GM23338 (cell line): ENCODE results near the gene SEC22A. TPM values are rescaled to one million over a fixed set of nuclear protein-coding genes. Genes with fewer than 3 reads are reported as not detected.

Experiments
- ATAC-seq: fragments of 200-7000 bp; cut with Tn5 transposase; 3 replicates; pipeline ENCODE4 v1.9.1; 2020
- DNase-seq: peaks from one replicate; pipeline ENCODE4 v3.0.0-alpha.2; 2015; ENCODE audit warnings: low spot score
- H2AFZ ChIP-seq: fragments of 200-600 bp; sonication (generic); 2 replicates; pipeline ENCODE4 v1.8.0; 2016; ENCODE audit warnings: antibody characterized with exemption, mild to moderate bottlenecking, moderate library complexity
- H3F3A ChIP-seq: fragments of 200-600 bp; sonication (generic); replicated peaks from 2 replicates; pipeline ENCODE4 v1.8.0; 2017; ENCODE audit warnings: antibody characterized with exemption, mixed run types, low read depth
- H3K27ac ChIP-seq: fragments of 200-600 bp; sonication (generic); 2 replicates; pipeline ENCODE4 v1.6.1; 2016; ENCODE audit warnings: low read depth
- H3K27me3 ChIP-seq: fragments of 200-600 bp; sonication (generic); 2 replicates; pipeline ENCODE4 v1.8.0; 2016; ENCODE audit warnings: mild to moderate bottlenecking, mixed run types, moderate library complexity; ENCODE audit not compliant: insufficient read depth
- H3K36me3 ChIP-seq: fragments of 200-600 bp; sonication (generic); 2 replicates; pipeline ENCODE4 v1.8.0; 2016; ENCODE audit warnings: mild to moderate bottlenecking; ENCODE audit not compliant: insufficient read depth
- H3K4me1 ChIP-seq: fragments of 200-600 bp; sonication (generic); 2 replicates; pipeline ENCODE4 v1.8.0; 2016; ENCODE audit warnings: mild to moderate bottlenecking, moderate library complexity; ENCODE audit not compliant: insufficient read depth
- H3K4me2 ChIP-seq: fragments of 200-600 bp; sonication (generic); 2 replicates; pipeline ENCODE4 v1.7.1; 2017; ENCODE audit warnings: mixed run types
- H3K4me3 ChIP-seq: fragments of 200-600 bp; sonication (generic); 2 replicates; pipeline ENCODE4 v1.6.1; 2016; ENCODE audit warnings: mixed run types
- H3K79me2 ChIP-seq: fragments of 200-600 bp; sonication (generic); replicated peaks from 2 replicates; pipeline ENCODE4 v1.8.0; 2017; ENCODE audit warnings: mild to moderate bottlenecking; ENCODE audit not compliant: insufficient read depth
- H3K9me2 ChIP-seq: fragments of 200-600 bp; sonication (generic); 2 replicates; pipeline ENCODE4 v1.8.0; 2017; ENCODE audit not compliant: insufficient read depth
- H4K20me1 ChIP-seq: fragments of 200-600 bp; sonication (generic); replicated peaks from 2 replicates; pipeline ENCODE4 v1.8.0; 2017; ENCODE audit warnings: mild to moderate bottlenecking; ENCODE audit not compliant: insufficient read depth
- H3K27ac Mint-ChIP-seq: 2 replicates; pipeline ENCODE4 v1.8.0; 2020; ENCODE audit warnings: inconsistent platforms, mild to moderate bottlenecking, moderate library complexity, mixed read lengths
- H3K27me3 Mint-ChIP-seq: 3 replicates; pipeline ENCODE4 v1.8.0; 2022; ENCODE audit warnings: low read depth, mild to moderate bottlenecking, moderate library complexity, mixed read lengths, inconsistent platforms; ENCODE audit not compliant: insufficient read depth, poor library complexity
- H3K36me3 Mint-ChIP-seq: 3 replicates; pipeline ENCODE4 v1.8.0; 2021; ENCODE audit warnings: low read depth, mild to moderate bottlenecking, inconsistent platforms, moderate library complexity, mixed read lengths
- H3K4me1 Mint-ChIP-seq: 3 replicates; pipeline ENCODE4 v1.8.0; 2020; ENCODE audit warnings: mild to moderate bottlenecking, inconsistent platforms, mixed read lengths
- H3K4me3 Mint-ChIP-seq: 3 replicates; pipeline ENCODE4 v1.8.0; 2021; ENCODE audit warnings: moderate library complexity, mild to moderate bottlenecking, inconsistent platforms, mixed read lengths
- H3K9me3 Mint-ChIP-seq: 3 replicates; pipeline ENCODE4 v1.8.0; 2020; ENCODE audit warnings: moderate library complexity, mild to moderate bottlenecking, inconsistent platforms, mixed read lengths
- CREB1 ChIP-seq: fragments of 250-450 bp; sonication (Bioruptor Pico); IDR thresholded peaks from 2 replicates; pipeline ENCODE4 v1.5.0; 2020; ENCODE audit warnings: low read depth, mild to moderate bottlenecking, moderate library complexity
- EZH2 ChIP-seq: fragments of 200-600 bp; sonication (generic); IDR thresholded peaks from one replicate; pipeline ENCODE4 v1.8.0; 2017; ENCODE audit warnings: antibody characterized with exemption, mild to moderate bottlenecking, low read depth; ENCODE audit not compliant: unreplicated experiment
- EZH2phosphoT487 ChIP-seq: fragments of 200-600 bp; sonication (generic); IDR thresholded peaks from one replicate; pipeline ENCODE4 v1.8.1; 2018; ENCODE audit warnings: antibody characterized with exemption; ENCODE audit not compliant: unreplicated experiment
- JUNB ChIP-seq: IDR thresholded peaks from one replicate; pipeline ENCODE4 v1.6.1; 2016; ENCODE audit warnings: antibody characterized with exemption; ENCODE audit not compliant: unreplicated experiment
- NANOG ChIP-seq: IDR thresholded peaks from 2 replicates; pipeline ENCODE4 v1.6.1; 2016; ENCODE audit warnings: antibody characterized with exemption, borderline replicate concordance
- STAT1 ChIP-seq: IDR thresholded peaks from one replicate; pipeline ENCODE4 v1.6.1; 2016; ENCODE audit warnings: antibody characterized with exemption; ENCODE audit not compliant: unreplicated experiment
- ZNF114 ChIP-seq: fragments of 250-450 bp; sonication (Bioruptor Pico); IDR thresholded peaks from 2 replicates; pipeline ENCODE4 v1.5.0; 2020; ENCODE audit warnings: mild to moderate bottlenecking, moderate library complexity
- ZNF331 ChIP-seq: fragments of 250-450 bp; sonication (Bioruptor Pico); IDR thresholded peaks from 2 replicates; pipeline ENCODE4 v1.5.0; 2020; ENCODE audit warnings: low read depth, mild to moderate bottlenecking, moderate library complexity
- polyA plus RNA-seq: library from polyadenylated mRNA; unstranded; fragments of >200 nt; fragmentation: Nextera tagmentation; extraction: Ambion mirVana; gene quantifications from 2 replicates; pipeline ENCODE4 v1.2.1, GENCODE V29; 2016
- total RNA-seq: library from RNA; depleted of rRNA; stranded (reverse); fragments of >200 nt; shearing (Covaris generic); gene quantifications from 2 replicates; pipeline ENCODE4 v1.2.3, GENCODE V29; 2014
- TF ChIP-seq, protein P1 (sequence below), 2 experiments: fragments of 200-600 bp in 1 of 2; sonication (generic) in 1 of 2; conservative IDR thresholded peaks; 2 replicates each; pipeline versions ENCODE4 v1.5.1 to v1.6.1; 2016 to 2017; ENCODE audit warnings: antibody characterized with exemption in 2 of 2, low read depth in 2 of 2, mild to moderate bottlenecking in 2 of 2, moderate library complexity in 1 of 2
- TF ChIP-seq, protein P2 (sequence below): IDR thresholded peaks from one replicate; pipeline ENCODE4 v1.6.1; 2018; ENCODE audit warnings: antibody characterized with exemption; ENCODE audit not compliant: unreplicated experiment
- TF ChIP-seq, protein P3 (sequence below): IDR thresholded peaks from 2 replicates; pipeline ENCODE4 v1.6.1; 2016; ENCODE audit warnings: antibody characterized with exemption

SEC22A gene
- total and polyA plus RNA-seq, 2 experiments from 2014 or later: 11.2 to 24.1 TPM

DNA sequence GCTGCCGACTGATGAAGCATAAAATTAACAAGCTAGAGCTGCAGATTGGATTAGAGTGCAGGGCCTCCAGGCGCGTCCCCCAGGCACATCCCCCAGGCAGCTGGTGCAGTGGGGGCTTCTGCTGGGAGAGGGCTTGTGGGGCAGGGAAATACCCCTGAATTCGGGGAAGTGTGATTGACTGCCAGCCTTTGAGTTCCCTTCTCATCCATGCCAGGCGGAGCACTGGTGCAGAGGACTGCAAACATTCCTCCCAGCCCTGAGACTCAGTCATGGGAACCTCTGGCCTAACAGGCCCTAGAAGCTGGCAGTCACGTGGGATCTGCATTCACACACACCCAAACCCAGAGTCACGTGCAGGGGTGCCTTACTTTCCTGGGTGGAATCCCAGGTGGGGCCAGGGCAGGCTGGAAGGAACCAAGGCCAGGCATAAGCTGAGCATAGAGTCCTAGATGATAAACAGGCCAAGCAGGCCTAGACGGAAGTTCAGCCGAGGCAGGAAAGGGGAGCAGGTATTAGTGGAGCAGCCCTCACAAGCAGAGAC, 46.2 kb upstream of the SEC22A start:
- ATAC-seq (no peak), DNase-seq (no peak)
- H3K4me1 ChIP-seq: no peaks in the 10 kb centered on the region
- H2AFZ ChIP-seq: no peak overlapping the region
- H3K79me2 ChIP-seq: no peaks in the 10 kb centered on the region
- no peak overlapping the region for H3K4me3 ChIP-seq
- Mint-ChIP-seq H3K36me3 (peaks cover 9% of the 10 kb centered on the region), H3K4me3 (no peak overlapping the region), H3K27ac (no peak overlapping the region; the same call in 1 of the 2 replicates), H3K9me3 (no peaks in the 10 kb centered on the region; the same call in 2 of the 3 replicates), H3K27me3 (peaks cover 2% of the 10 kb centered on the region), H3K4me1 (peaks cover 2% of the 10 kb centered on the region; the same call in 2 of the 3 replicates)
- no peaks in the 10 kb centered on the region for H3K9me2 ChIP-seq
- no peak overlapping the region for H3K4me2 ChIP-seq
- H3K27me3 ChIP-seq: no peaks in the 10 kb centered on the region
- TF ChIP-seq, protein P1, sequence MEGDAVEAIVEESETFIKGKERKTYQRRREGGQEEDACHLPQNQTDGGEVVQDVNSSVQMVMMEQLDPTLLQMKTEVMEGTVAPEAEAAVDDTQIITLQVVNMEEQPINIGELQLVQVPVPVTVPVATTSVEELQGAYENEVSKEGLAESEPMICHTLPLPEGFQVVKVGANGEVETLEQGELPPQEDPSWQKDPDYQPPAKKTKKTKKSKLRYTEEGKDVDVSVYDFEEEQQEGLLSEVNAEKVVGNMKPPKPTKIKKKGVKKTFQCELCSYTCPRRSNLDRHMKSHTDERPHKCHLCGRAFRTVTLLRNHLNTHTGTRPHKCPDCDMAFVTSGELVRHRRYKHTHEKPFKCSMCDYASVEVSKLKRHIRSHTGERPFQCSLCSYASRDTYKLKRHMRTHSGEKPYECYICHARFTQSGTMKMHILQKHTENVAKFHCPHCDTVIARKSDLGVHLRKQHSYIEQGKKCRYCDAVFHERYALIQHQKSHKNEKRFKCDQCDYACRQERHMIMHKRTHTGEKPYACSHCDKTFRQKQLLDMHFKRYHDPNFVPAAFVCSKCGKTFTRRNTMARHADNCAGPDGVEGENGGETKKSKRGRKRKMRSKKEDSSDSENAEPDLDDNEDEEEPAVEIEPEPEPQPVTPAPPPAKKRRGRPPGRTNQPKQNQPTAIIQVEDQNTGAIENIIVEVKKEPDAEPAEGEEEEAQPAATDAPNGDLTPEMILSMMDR (conservative IDR thresholded peaks at IDR 0.05; ENCODE audit: low read depth in 2 of 2): no peak
- TF ChIP-seq, protein P2, sequence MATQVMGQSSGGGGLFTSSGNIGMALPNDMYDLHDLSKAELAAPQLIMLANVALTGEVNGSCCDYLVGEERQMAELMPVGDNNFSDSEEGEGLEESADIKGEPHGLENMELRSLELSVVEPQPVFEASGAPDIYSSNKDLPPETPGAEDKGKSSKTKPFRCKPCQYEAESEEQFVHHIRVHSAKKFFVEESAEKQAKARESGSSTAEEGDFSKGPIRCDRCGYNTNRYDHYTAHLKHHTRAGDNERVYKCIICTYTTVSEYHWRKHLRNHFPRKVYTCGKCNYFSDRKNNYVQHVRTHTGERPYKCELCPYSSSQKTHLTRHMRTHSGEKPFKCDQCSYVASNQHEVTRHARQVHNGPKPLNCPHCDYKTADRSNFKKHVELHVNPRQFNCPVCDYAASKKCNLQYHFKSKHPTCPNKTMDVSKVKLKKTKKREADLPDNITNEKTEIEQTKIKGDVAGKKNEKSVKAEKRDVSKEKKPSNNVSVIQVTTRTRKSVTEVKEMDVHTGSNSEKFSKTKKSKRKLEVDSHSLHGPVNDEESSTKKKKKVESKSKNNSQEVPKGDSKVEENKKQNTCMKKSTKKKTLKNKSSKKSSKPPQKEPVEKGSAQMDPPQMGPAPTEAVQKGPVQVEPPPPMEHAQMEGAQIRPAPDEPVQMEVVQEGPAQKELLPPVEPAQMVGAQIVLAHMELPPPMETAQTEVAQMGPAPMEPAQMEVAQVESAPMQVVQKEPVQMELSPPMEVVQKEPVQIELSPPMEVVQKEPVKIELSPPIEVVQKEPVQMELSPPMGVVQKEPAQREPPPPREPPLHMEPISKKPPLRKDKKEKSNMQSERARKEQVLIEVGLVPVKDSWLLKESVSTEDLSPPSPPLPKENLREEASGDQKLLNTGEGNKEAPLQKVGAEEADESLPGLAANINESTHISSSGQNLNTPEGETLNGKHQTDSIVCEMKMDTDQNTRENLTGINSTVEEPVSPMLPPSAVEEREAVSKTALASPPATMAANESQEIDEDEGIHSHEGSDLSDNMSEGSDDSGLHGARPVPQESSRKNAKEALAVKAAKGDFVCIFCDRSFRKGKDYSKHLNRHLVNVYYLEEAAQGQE: no peak
- no peak for TF ChIP-seq ZNF331 (CRISPR knock-in tag)
- no peak for TF ChIP-seq ZNF114 (CRISPR knock-in tag)
- no peak for TF ChIP-seq CREB1 (CRISPR knock-in tag)
- no peaks in the 10 kb centered on the region for H3F3A ChIP-seq
- H3K27ac ChIP-seq: no peak overlapping the region
- H4K20me1 ChIP-seq: no peaks in the 10 kb centered on the region; the same call in 1 of the 2 replicates
- peaks cover 4% of the 10 kb centered on the region; the same call in 1 of the 2 replicates for H3K36me3 ChIP-seq

DNA sequence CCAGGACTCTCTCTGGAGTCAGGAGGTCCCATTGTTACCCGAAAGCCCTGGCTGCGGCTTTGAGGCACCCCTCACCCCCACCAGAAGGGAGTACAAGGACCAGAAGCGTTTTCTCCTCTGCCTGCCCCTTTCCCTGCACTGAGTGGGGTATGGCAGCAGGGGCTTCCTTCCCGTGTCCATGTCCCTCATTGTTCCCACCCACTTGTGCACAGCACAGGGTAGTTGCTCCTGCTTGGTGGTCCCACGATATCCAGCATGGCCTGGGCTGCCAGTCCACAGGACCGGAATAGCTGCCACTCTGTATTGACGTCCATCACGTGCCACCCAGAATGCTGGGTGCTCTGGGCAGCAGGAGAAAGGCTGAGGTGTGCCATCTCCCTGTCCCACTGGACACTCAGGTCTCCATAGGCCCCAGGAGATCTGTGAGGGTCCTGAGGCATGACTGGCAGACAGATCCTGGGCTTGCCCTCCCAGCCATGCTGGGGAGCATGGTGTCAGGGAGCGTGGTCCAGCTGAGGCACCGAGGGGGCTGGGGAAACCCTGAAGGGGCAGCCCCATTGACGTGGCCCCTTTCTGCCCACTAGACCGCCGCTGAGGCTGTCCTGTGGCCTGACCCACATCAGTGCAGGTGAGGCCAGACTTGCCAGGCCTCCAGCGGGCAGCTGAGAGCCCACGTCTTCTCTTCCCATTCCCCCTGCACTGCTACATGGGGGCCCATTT, 45.3 kb upstream of the SEC22A start:
- H4K20me1 ChIP-seq: no peaks in the 10 kb centered on the region; the same call in 1 of the 2 replicates
- Mint-ChIP-seq H3K4me3 (no peak overlapping the region), H3K36me3 (peaks cover 15% of the 10 kb centered on the region), H3K9me3 (no peaks in the 10 kb centered on the region; the same call in 2 of the 3 replicates), H3K27me3 (peaks cover 2% of the 10 kb centered on the region), H3K4me1 (peaks cover 2% of the 10 kb centered on the region; the same call in 2 of the 3 replicates), H3K27ac (no peak overlapping the region)
- ATAC-seq: no peak
- peaks cover 4% of the 10 kb centered on the region; the same call in 1 of the 2 replicates for H3K36me3 ChIP-seq
- H3K79me2 ChIP-seq: no peaks in the 10 kb centered on the region
- no peak for DNase-seq
- no peaks in the 10 kb centered on the region for H3K27me3 ChIP-seq
- no peak overlapping the region for H3K27ac ChIP-seq
- no peak overlapping the region for H2AFZ ChIP-seq
- no peaks in the 10 kb centered on the region for H3K4me1 ChIP-seq
- no peak overlapping the region for H3K4me3 ChIP-seq
- no peaks in the 10 kb centered on the region for H3F3A ChIP-seq
- no peaks in the 10 kb centered on the region for H3K9me2 ChIP-seq
- no peak overlapping the region for H3K4me2 ChIP-seq
- TF ChIP-seq JUNB (no peak), EZH2 (no peak), EZH2phosphoT487 (no peak), STAT1 (no peak), ZNF331 (CRISPR knock-in tag) (no peak), NANOG (no peak), ZNF114 (CRISPR knock-in tag) (no peak)
- TF ChIP-seq, protein P1 (conservative IDR thresholded peaks at IDR 0.05; ENCODE audit: low read depth in 2 of 2): no peak
- TF ChIP-seq, protein P3, sequence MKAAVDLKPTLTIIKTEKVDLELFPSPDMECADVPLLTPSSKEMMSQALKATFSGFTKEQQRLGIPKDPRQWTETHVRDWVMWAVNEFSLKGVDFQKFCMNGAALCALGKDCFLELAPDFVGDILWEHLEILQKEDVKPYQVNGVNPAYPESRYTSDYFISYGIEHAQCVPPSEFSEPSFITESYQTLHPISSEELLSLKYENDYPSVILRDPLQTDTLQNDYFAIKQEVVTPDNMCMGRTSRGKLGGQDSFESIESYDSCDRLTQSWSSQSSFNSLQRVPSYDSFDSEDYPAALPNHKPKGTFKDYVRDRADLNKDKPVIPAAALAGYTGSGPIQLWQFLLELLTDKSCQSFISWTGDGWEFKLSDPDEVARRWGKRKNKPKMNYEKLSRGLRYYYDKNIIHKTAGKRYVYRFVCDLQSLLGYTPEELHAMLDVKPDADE: no peak
